ENCODE results near the gene AXDND1. TPM values are rescaled to one million over a fixed set of nuclear protein-coding genes. Genes with fewer than 3 reads are reported as not detected.
"Not testable (repeated sequence)": the region's sequence is repeated elsewhere in the genome, so short reads cannot be mapped to it uniquely, and the experiment has no call there.

The AXDND1 gene
- total RNA-seq, 1 experiment from 2014 or later: 0.48 TPM

DNA sequence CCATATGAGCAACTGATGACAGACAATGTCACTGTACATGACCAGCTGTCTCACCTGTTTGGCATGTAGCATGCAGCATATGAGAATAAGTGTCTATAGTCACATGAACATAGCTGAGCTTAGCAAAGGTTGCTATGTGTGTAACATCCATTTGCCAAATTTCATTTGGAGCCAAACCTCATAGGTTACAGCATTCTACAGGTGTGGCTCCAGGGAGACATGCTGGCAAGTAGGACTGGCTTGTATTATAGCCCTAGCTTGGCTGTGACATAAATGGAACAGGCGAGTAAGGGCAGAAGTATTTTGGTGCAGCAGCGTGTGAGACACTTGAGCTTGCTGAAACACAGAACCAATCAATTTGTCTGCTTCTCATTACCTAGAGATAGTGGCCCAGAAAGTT lies 74.5 kb downstream of the AXDND1 start:
- DNase-seq (ENCODE audit: low read depth, low spot score): not testable (repeated sequence)

DNA sequence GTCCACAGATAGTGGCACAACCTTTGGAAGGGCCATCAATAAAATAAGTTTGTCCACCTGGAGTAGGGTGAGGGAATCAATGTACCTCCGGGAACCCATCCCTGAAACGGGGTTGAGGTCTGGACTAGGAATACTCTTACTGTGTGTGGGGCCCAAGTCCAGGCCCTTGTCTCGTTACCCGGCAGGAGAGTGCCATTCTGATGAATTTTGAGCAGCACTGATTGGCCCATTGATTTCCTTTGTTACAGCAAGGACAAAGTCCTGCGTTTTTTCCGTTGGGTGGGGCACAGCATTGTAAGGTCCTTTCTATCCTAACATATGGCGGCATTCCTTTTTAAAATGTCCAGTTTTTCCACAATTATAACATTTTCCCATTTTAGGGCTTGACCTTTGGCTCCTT lies 75.2 kb downstream of the AXDND1 start:
- in situ Hi-C loops (cut with HindIII; ENCODE audit: low pct_unique_long_range_greater_than_20kb, low sequenced_read_pairs): no loop called here
- DNase-seq (ENCODE audit: low read depth, low spot score): no peak

More for the DNA sequence above, 74.5 kb downstream of the AXDND1 start:
- in situ Hi-C loops (cut with HindIII; ENCODE audit: low pct_unique_long_range_greater_than_20kb, low sequenced_read_pairs): not testable (repeated sequence)

GRCh38 chr1:179441501-179441900 lies 75.7 kb downstream of the AXDND1 start:
- in situ Hi-C loops (cut with HindIII; ENCODE audit: low pct_unique_long_range_greater_than_20kb, low sequenced_read_pairs): no loop called here

DNA sequence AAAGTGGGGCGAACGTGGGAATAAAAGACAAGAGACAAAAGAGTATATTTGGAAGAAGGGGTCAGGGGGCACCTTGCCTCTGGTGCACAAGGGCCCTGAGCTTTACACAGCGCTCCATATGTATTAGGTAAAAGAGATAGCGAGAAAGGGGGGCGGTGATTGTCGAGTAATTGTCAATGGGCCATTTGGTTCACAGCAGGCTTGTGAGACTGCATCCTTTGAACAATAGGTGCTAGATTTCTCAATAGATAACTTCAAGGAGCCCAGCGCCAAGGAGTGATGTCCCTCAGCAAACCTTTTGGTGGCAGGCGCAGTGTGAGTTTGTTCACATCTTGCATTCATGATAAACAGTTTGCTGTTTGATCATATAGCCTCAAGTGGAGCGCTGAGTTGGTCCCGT lies 77.1 kb downstream of the AXDND1 start:
- in situ Hi-C loops (cut with HindIII; ENCODE audit: low pct_unique_long_range_greater_than_20kb, low sequenced_read_pairs); DNase-seq (ENCODE audit: low read depth, low spot score): not testable (repeated sequence)

More at GRCh38 chr1:179441501-179441900, 75.7 kb downstream of the AXDND1 start:
- no peak for DNase-seq (ENCODE audit: low read depth, low spot score)

DNA sequence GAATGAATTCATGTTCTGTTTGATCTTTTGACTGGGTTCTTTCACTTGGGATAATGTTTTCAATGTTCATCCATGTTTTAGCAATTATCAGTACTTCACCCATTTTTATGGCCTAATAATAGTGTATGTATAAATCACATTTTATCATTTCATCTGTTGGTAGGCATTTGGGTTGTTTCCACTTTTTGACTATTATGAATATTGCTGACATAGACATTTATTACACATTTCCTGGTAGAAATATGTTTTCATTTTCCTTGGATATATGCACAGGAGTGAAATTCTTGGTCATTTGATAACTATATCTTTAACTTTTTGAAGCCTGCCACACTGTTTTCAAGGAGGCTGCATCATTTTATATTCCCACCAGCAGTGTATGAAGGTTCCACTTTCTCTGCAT lies 79.8 kb downstream of the AXDND1 start:
- no peak for DNase-seq (ENCODE audit: low read depth, low spot score)
- in situ Hi-C loops (cut with HindIII; ENCODE audit: low pct_unique_long_range_greater_than_20kb, low sequenced_read_pairs): no loop called here

DNA sequence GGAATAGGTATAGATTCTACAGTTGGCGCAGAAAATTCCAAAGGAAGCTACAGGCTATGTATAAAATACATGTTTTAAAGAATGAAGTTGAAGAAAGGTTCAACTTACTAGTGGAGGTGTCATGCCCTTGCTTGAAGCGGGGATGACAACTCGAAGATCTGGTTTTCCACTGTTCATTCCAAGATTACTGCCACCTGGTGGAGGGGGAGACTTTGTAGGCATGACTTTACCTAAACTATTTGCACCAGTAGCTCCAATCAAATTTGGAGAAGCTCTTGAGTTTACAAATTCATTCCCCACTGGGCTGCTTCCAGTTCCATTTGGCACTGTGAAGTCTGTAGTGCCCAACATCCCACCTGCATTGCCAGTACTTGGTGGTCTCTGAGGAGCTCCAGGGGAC lies 81.7 kb downstream of the AXDND1 start:
- peak; percentile 65 for DNase-seq (ENCODE audit: low read depth, low spot score)
- in situ Hi-C loops (cut with HindIII; ENCODE audit: low pct_unique_long_range_greater_than_20kb, low sequenced_read_pairs): no loop called here

DNA sequence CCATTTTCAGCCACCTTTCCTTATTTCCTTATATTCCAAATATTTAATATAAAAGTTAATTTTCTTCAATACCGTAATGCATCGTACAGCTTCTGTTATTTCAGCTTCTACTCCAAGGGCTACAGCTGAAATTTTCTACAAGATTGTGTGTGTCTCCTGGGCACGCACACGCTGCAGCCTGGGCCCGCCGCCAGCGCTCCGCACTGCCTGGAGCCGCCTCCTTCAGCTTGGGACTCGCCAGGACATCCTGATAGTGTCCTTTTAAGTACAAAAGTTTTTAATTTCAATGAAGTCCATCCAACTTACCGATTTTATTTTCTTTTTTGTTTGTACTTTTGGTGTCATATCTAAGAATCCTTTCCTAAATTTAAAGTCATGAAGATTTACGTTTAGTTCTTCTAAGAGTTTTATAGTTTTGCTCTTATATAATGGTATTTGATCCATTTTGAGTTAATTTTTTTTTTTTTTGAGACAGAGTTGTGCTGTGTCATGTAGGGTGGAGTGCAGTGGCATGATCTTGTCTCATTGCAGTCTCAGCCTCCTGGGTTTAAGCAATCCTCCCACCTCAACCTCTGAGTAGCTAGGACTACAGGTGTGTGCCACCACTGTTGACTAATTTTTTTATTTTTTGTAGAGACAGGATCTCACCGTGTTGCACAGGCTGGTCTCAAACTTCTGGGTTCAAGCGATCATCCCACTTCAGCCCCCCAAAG lies 82.8 kb downstream of the AXDND1 start:
- no peak for DNase-seq (ENCODE audit: low read depth, low spot score)
- in situ Hi-C loops (cut with HindIII; ENCODE audit: low pct_unique_long_range_greater_than_20kb, low sequenced_read_pairs): no loop called here

GRCh38 chr1:179459606-179460206 lies 93.9 kb downstream of the AXDND1 start:
- DNase-seq (ENCODE audit: low read depth, low spot score); in situ Hi-C loops (cut with HindIII; ENCODE audit: low pct_unique_long_range_greater_than_20kb, low sequenced_read_pairs): not testable (repeated sequence)

- DNase-seq (ENCODE audit: low read depth, low spot score); in situ Hi-C loops (cut with HindIII; ENCODE audit: low pct_unique_long_range_greater_than_20kb, low sequenced_read_pairs): not testable (repeated sequence)
These were observed 99.9 kb downstream of the AXDND1 start for GRCh38 chr1:179465661-179466060.

DNA sequence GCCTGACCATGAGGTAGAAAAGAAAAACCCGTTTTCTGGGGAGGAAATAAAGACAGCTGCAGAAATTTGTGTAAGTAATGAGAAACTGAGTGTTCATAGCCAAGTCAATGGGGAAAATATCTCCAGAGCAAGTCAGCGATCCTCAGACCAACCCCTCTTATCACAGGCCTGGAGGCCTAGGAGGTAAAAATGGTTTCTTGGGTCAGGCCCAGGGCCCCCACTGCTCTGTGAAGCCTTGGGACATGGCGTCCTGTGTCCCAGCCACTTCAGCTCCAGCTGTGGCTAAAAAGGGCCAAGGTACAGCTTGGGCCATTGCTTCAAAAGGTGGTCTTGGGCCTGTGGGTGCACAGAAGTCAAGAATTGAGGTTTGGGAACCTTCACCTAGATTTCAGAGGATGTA lies 108.9 kb downstream of the AXDND1 start:
- DNase-seq (ENCODE audit: low read depth, low spot score): no peak
- in situ Hi-C loops (cut with HindIII; ENCODE audit: low pct_unique_long_range_greater_than_20kb, low sequenced_read_pairs): no loop called here

GRCh38 chr1:179476484-179476883 lies 110.7 kb downstream of the AXDND1 start:
- DNase-seq (ENCODE audit: low read depth, low spot score): no peak
- in situ Hi-C loops (cut with HindIII; ENCODE audit: low pct_unique_long_range_greater_than_20kb, low sequenced_read_pairs): no loop called here

GRCh38 chr1:179478370-179478769 lies 112.6 kb downstream of the AXDND1 start:
- in situ Hi-C loops (cut with HindIII; ENCODE audit: low pct_unique_long_range_greater_than_20kb, low sequenced_read_pairs): no loop called here
- DNase-seq (ENCODE audit: low read depth, low spot score): no peak

GRCh38 chr1:179490611-179491010 lies 124.8 kb downstream of the AXDND1 start:
- in situ Hi-C loops (cut with HindIII; ENCODE audit: low pct_unique_long_range_greater_than_20kb, low sequenced_read_pairs): no loop called here
- DNase-seq (ENCODE audit: low read depth, low spot score): no peak

- in situ Hi-C loops (cut with HindIII; ENCODE audit: low pct_unique_long_range_greater_than_20kb, low sequenced_read_pairs): no loop called here
- DNase-seq (ENCODE audit: low read depth, low spot score): no peak
These were observed 127.6 kb downstream of the AXDND1 start for GRCh38 chr1:179493323-179493722.

DNA sequence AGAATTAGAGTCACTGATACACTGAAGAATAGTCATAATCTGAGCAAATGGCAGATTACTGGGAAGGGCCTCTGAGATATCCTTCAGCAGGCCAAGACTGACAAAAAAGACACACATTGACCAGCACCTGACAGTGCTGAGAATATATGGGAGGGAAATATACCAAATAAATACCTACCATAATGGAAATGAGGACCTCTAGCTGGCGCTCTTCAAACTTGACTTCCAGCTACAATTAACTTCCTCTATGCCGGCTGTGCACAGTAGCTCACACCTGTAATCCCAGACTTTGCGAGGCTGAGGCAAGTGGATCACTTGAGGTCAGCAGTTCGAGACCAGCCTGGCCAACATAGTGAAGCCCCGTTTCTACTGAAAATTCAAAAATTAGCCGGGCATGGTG lies 140.4 kb downstream of the AXDND1 start:
- in situ Hi-C loops (cut with HindIII; ENCODE audit: low pct_unique_long_range_greater_than_20kb, low sequenced_read_pairs): no loop called here
- no peak for DNase-seq (ENCODE audit: low read depth, low spot score)

DNA sequence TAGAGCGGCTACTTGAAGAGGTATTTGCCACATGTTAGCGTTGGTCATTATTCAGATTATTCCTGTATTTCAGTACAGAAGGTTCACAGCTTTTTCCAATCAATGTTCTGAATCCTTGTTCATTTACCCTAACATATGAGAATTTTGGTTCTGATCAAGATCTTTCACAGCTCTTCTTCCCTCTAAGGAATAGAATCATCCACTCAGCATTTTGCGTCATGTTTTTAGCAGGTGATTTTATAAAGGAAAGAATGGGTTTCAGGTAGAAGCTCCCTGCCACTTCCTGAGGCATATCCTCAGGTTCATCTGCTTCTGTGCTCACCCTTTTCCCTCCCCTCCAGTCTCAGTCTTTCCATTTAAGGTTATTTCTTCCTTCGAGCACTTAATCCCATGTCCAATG lies 143.6 kb downstream of the AXDND1 start:
- no peak for DNase-seq (ENCODE audit: low read depth, low spot score)
- in situ Hi-C loops (cut with HindIII; ENCODE audit: low pct_unique_long_range_greater_than_20kb, low sequenced_read_pairs): no loop called here

- in situ Hi-C loops (cut with HindIII; ENCODE audit: low pct_unique_long_range_greater_than_20kb, low sequenced_read_pairs): no loop called here
- no peak for DNase-seq (ENCODE audit: low read depth, low spot score)
These were observed 144.3 kb downstream of the AXDND1 start for GRCh38 chr1:179510038-179510437.

GRCh38 chr1:179516976-179517705 lies 151.4 kb downstream of the AXDND1 start:
- in situ Hi-C loops (cut with HindIII; ENCODE audit: low pct_unique_long_range_greater_than_20kb, low sequenced_read_pairs): no loop called here
- DNase-seq (ENCODE audit: low read depth, low spot score): no peak

DNA sequence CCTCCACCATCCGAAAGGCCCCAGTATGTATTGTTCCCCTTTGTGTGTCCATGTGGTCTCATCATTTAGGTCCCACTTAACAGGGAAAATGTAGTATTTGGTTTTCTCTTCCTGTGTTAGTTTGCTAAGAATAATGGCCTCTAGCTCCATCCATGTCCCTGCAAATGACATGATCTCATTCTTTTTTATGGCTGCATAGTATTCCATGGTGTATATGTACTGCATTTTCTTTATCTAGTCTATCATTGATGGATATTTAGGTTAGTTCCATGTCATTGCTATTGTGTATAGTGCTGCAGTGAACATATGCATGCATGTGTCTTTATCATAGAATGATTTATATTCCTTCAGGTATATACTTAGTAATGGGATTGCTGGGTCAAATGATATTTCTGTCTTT lies 152.8 kb downstream of the AXDND1 start:
- in situ Hi-C loops (cut with HindIII; ENCODE audit: low pct_unique_long_range_greater_than_20kb, low sequenced_read_pairs); DNase-seq (ENCODE audit: low read depth, low spot score): not testable (repeated sequence)
